GM12872 (cell line): Measurements from ENCODE around the gene GAB2.
A peak's percentile ranks its signal among the peaks of the same experiment; 100 is the strongest.

ENCODE experiments used
- TF ChIP-seq, protein P1 (sequence below): IDR thresholded peaks from 3 replicates; pipeline ENCODE4 v1.5.1; 2011; ENCODE audit warnings: low read depth, mild to moderate bottlenecking, low read length, moderate library complexity; ENCODE audit not compliant: insufficient read depth

The GAB2 gene

DNA sequence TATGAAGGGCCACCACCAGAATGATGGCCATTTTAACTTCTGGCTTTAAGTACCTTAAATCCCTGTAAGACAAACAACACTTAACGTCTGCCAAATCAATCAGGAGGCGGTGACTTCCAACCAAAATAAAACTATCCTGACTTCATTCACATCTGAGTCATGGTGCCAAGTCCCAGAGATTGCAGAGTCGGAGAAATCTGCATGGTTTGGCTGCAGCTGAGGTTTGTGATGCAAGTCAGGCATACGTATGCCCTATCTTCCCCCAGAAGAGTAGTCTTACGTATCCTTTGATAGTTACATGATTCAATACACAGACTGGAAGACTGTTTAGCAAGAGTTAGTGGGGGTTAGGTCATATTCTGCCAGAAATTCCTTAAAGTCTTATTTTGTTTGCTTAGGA, 1.7 kb upstream of the GAB2 start:
- TF ChIP-seq, protein P1, sequence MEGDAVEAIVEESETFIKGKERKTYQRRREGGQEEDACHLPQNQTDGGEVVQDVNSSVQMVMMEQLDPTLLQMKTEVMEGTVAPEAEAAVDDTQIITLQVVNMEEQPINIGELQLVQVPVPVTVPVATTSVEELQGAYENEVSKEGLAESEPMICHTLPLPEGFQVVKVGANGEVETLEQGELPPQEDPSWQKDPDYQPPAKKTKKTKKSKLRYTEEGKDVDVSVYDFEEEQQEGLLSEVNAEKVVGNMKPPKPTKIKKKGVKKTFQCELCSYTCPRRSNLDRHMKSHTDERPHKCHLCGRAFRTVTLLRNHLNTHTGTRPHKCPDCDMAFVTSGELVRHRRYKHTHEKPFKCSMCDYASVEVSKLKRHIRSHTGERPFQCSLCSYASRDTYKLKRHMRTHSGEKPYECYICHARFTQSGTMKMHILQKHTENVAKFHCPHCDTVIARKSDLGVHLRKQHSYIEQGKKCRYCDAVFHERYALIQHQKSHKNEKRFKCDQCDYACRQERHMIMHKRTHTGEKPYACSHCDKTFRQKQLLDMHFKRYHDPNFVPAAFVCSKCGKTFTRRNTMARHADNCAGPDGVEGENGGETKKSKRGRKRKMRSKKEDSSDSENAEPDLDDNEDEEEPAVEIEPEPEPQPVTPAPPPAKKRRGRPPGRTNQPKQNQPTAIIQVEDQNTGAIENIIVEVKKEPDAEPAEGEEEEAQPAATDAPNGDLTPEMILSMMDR: no peak

DNA sequence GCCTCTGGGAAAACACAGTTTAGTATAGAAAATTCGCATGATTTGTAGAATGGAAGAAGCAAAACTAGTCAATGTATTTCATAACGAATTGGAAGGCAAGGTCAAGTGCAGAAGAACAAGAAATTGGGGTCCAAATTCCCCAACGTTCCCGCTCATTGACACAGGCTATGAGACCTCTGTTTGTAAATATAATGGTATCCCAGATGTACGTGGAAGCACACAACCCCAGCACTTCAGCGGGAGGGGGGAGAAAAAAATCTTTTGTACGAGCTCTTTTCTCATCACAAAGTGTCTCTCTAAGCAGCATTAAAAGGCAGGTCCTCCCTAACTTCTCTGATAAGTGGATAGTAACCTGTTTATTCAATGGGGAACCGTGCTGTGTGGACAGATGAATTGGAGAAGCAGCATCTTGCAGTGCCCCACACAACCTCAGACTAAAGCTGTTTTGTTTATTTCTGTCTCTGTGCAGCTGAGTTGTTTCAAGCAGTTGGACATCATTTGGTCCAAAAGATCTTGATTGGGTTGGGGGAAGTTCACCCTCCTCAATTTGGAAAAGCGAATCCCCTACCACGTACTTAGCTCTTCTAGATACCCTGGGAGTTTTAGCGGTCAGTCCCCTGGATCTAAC, 1.1 kb upstream of the GAB2 start:
- TF ChIP-seq, protein P1: no peak

DNA sequence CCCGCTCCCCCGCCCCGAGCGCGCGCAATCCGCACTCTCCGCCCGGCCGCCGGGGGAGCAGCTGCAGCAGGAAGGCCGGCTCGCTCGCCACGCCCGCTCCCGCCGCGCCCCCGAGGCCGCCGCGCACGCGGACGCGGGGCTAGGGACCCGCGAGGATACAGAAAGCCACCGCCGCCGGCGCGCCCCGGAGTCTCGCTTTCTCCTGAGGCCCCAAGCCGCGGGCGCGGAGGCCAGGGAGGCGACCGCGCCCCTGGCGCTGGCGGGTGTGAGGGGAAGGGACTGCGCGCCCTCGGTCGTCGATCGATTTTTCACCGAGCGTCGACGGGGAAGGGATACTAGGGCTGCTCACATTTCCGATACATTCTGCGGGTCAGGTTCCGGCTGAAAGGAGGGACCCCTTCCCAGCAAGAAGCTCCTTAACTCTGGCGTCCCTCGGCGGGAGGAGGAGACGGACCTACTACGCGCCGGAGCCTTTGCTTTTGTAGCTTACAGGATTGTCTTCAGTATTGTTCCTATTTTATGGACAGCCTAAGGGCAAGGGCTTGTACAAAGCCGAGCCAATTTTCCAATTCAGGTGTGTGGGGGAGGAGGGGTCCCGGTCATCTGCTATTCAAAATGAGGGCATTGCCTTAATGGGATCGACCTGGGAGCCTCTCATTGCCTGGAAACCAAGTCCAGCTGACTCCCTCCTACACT, 416 bp upstream of the GAB2 start:
- TF ChIP-seq, protein P1: no peak

DNA sequence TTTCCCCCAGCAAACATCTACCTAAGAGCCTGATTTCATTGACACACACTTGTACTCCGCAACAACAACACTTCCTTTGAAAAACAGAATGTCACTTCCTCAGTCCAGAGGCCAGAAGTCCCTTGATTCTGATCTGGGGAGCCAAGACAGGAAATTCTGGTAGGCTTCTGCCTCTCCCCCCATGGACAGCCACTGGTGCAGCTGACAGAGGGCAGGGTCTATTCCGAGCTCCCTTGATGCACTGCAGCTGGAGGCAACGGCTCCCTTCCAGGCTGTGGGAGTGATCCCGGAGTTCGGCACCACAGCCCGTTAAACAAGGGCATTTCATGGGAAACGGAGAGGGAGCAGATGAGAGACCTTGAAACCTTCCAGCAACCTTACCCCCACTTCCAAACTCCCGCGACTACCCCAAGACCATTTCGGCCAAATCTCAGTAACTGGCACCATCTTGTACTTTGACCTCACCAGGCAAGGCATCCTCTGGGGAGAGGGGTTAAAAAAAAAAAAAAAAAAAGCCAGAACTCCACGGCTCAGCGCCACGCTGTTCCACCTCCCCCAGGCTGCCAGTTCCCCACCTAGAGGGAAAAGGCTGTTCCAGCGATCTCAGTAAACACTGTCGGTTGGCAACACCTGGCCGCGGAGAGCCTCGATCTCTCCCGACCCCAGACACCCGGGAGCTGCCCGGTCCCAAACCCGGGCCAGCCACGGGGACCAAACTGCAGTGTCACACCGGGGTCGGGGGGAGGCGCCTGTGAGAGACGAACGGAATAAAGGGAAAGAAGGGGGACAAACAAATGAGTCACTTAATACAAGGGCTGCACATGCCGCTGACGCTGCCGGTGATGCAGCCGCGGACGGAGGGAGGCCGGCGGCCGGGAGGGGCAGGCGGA, 1.1 kb downstream of the GAB2 start:
- TF ChIP-seq, protein P1: peak; percentile 70

DNA sequence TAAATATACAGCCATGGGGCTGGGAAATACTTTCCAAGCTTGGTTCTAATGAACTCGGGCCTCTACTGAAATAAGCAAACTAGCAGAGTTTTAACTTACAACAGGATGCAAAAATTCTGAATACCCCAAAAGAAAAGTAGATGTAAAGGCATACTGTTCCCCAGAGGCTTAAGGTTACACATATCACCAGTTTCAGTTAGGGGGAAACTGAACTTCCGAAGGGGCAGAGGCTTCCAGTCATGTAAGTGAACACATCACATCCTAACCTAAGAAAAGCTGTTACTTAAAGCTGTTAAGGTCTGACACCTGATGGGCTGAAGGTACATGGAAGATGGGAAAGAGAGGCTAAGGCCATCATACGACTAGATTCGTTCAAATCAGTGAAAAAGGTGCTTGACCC, 2.3 kb downstream of the GAB2 start:
- TF ChIP-seq, protein P1: no peak

DNA sequence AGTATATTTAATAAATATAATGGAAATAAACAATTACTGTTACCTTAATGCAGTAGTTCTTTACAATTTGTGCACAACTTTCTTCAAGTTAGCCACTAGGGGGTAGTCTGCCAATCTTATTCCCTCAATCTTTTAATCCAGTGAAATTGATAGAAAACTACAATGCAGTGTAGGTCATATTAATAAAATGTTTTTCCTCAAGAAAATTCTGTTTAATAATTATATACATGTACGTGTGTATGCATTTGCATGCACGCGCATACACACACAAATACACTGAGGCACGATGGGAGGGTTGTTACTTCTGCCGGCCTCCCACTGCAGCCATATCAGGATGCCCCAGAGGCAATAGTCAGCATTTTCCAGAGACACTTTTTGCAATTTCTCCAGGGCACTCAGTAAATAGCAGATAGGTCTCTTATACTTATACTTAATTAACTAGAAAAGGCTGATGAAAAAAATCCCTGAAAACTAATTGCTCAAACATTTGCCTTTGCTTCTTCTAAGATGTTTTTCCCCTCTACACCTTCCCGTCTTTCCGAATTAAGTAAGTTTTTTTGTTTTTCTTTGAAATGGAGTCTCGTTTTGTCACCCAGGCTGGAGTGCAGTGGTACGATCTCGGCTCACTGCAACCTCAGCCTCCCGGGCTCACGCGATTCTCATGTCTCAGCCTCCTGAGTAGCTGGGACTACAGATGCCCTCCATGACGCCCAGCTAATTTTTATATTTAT, 3.1 kb downstream of the GAB2 start:
- TF ChIP-seq, protein P1: peak; percentile 33; the same call in 1 of the 3 replicates
